ENCODE results near the gene JAK1. TPM values are rescaled to one million over a fixed set of nuclear protein-coding genes. Genes with fewer than 3 reads are reported as not detected.

Gene JAK1
- total and polyA plus RNA-seq, 10 of the 15 experiments (the other 5 are each of a cell fraction or from before 2014, with no cell fraction given) = 9.6 to 45.5 (median 35.7) TPM

GRCh38 chr1:64823691-64824476, 142.5 kb downstream of the JAK1 start:
- peaks cover under 1% of the 10 kb centered on the region; the same call in 1 of the 2 replicates for H3K4me1 ChIP-seq (ENCODE audit: control insufficient read depth, insufficient read depth, low read length)
- no peak overlapping the region for H3K4me2 ChIP-seq (ENCODE audit: control insufficient read depth, insufficient read depth)
- ATAC-seq (peak; percentile 82), FAIRE-seq (peak; percentile 74), DNase-seq (ENCODE audit: low read depth, low spot score) (peak; percentile 11)
- 46% methylated on average over 10 of the region's 11 CpGs for WGBS (ENCODE audit: insufficient coverage, insufficient replicate concordance, low lambda C conversion rate, missing lambda C conversion rate)
- H3K36me3 ChIP-seq (ENCODE audit: control insufficient read depth in 2 of 2, insufficient read depth in 2 of 2, low read length in 1 of 2) = no peaks in the 10 kb centered on the region
- H4K20me1 ChIP-seq (ENCODE audit: control insufficient read depth, insufficient read depth) = no peaks in the 10 kb centered on the region
- in situ Hi-C loops (cut with MboI) (loop anchor here (5.0 kb wide), 1 partner anchor 557 kb away; no protein-coding TSS in a partner anchor), intact Hi-C loops (cut with micrococcal nuclease; ENCODE audit: unreplicated experiment) (loop anchor here (1.0 kb wide), 2 partner anchors 138 to 555 kb away; no protein-coding TSS in a partner anchor)
- H3K27me3 ChIP-seq (replicated peaks in 1 of 2; ENCODE audit: control insufficient read depth in 2 of 2, insufficient read depth in 2 of 2, low read length in 1 of 2) = no peaks in the 10 kb centered on the region
- ChIA-PET RAD21 (ENCODE audit: unreplicated experiment) (interaction anchor here (0.7 to 1.4 kb wide), 2 partner anchors 100 to 555 kb away, joined by 4 to 6 read pairs; no protein-coding TSS in a partner anchor), POLR2A (interaction anchor here (0.6 kb wide), 1 partner anchor 58 kb away, joined by 8 read pairs; no protein-coding TSS in a partner anchor), SMC1A (ENCODE audit: uncharacterized antibody, unreplicated experiment) (interaction anchor here (0.6 to 1.1 kb wide), 4 partner anchors 134 to 555 kb away, joined by 3 to 5 read pairs (median 3); no protein-coding TSS in a partner anchor), CTCF (interaction anchor here (0.6 to 3.9 kb wide), 30 partner anchors 8 to 1132 kb away, joined by 3 to 20 read pairs (median 4); partner anchors contain the start of genes LEPR and LEPROT)
- BruUV-seq (replicated peaks) = no TSS peak
- H3K79me2 ChIP-seq (ENCODE audit: control insufficient read depth, insufficient read depth, low read length) = no peaks in the 10 kb centered on the region
- H3K4me3 ChIP-seq = no peak overlapping the region
- no peak overlapping the region for H2AFZ ChIP-seq (ENCODE audit: control insufficient read depth, low read depth, low read length)
- TF ChIP-seq TCF3 (IDR thresholded peaks at IDR 0.05; ENCODE audit: borderline replicate concordance, insufficient read depth, low read depth, low read length) (no peak), CTCF (IDR thresholded peaks at IDR 0.05 in 2 of 3, conservative IDR thresholded peaks at IDR 0.05 in 1 of 3; ENCODE audit: control insufficient read depth in 2 of 3, extremely low read depth in 1 of 3, insufficient read depth in 1 of 3, low read depth in 3 of 3, low read length in 3 of 3) (peak; percentile 65 to 84 (median 78)), YY1 (IDR thresholded peaks at IDR 0.05; ENCODE audit: low read depth, low read length) (0 out of 2 replicates have a peak, but pooled peaks have one; percentile 13), E2F4 (IDR thresholded peaks at IDR 0.05; ENCODE audit: low read depth, low read length) (no peak), ZNF24 (IDR thresholded peaks at IDR 0.05) (0 out of 2 replicates have a peak, but pooled peaks have one; percentile 17), IRF5 (IDR thresholded peaks at IDR 0.05; ENCODE audit: borderline replicate concordance) (no peak), RAD21 (IDR thresholded peaks at IDR 0.05; ENCODE audit: insufficient read depth, low read depth, low read length) (peak; percentile 74), SMC3 (IDR thresholded peaks at IDR 0.05; ENCODE audit: borderline replicate concordance, low read length) (peak; percentile 71), RUNX3 (IDR thresholded peaks at IDR 0.05; ENCODE audit: low read length) (no peak)
- no peaks in the 10 kb centered on the region for H3K9me3 ChIP-seq (replicated peaks; ENCODE audit: control insufficient read depth, insufficient read depth, low read length)
- H3K27ac ChIP-seq (ENCODE audit: control insufficient read depth, insufficient read depth) = no peak overlapping the region
- no peak overlapping the region for H3K9ac ChIP-seq (ENCODE audit: control insufficient read depth, insufficient read depth, low read length)
